GM12801 (cell line): ENCODE results near the gene AKR1E2.

Source experiments
- CTCF ChIP-seq: IDR thresholded peaks from one replicate; pipeline ENCODE4 v1.5.1; 2011; ENCODE audit warnings: control low read depth; ENCODE audit not compliant: insufficient read length; ENCODE audit errors: extremely low read depth

AKR1E2 gene

GRCh38 chr10:4836416-4836969 is 10.5 kb downstream of the AKR1E2 start:
- TF ChIP-seq CTCF = no peak

GRCh38 chr10:4837551-4837950 is 11.5 kb downstream of the AKR1E2 start:
- TF ChIP-seq CTCF = no peak

GRCh38 chr10:4838743-4839142 is 12.7 kb downstream of the AKR1E2 start:
- TF ChIP-seq CTCF = no peak

- no peak for TF ChIP-seq CTCF
Observed at GRCh38 chr10:4839353-4839752, 13.3 kb downstream of the AKR1E2 start.

- TF ChIP-seq CTCF = no peak
Observed at GRCh38 chr10:4840151-4840550, 14.1 kb downstream of the AKR1E2 start.

GRCh38 chr10:4843525-4844180 is 17.6 kb downstream of the AKR1E2 start:
- no peak for TF ChIP-seq CTCF

GRCh38 chr10:4844864-4845263 is 18.9 kb downstream of the AKR1E2 start:
- no peak for TF ChIP-seq CTCF

- no peak for TF ChIP-seq CTCF
Observed at GRCh38 chr10:4845766-4846165, 19.8 kb downstream of the AKR1E2 start.
